Testis (tissue), 2 donors: ENCODE data around the gene GPLD1.

Source experiments
- CTCF ChIP-seq, 3 experiments: fragments of 450-650 bp in 2 of 3; fragments of 200-600 bp in 1 of 3; sonication (generic) in 1 of 3; IDR thresholded peaks; one replicate each; pipeline ENCODE4 v1.5.1; 2016 to 2019; ENCODE audit warnings: antibody characterized with exemption in 3 of 3, mild to moderate bottlenecking in 2 of 3, moderate library complexity in 1 of 3
- POLR2A ChIP-seq: fragments of 450-650 bp; IDR thresholded peaks from one replicate; pipeline ENCODE4 v1.6.1; 2017; ENCODE audit warnings: antibody characterized with exemption, mild to moderate bottlenecking, moderate library complexity

GRCh38 chr6:24381476-24382219, 107.7 kb downstream of the GPLD1 start:
- TF ChIP-seq POLR2A (no peak), CTCF (IDR thresholded peaks at IDR 0.05) (no peak)
